ENCODE data around the gene PPP1R3F. TPM values are rescaled to one million over a fixed set of nuclear protein-coding genes. Genes with fewer than 3 reads are reported as not detected.

Gene PPP1R3F
- total RNA-seq, 1 donor from 2014 or later, result 1.8 TPM

DNA sequence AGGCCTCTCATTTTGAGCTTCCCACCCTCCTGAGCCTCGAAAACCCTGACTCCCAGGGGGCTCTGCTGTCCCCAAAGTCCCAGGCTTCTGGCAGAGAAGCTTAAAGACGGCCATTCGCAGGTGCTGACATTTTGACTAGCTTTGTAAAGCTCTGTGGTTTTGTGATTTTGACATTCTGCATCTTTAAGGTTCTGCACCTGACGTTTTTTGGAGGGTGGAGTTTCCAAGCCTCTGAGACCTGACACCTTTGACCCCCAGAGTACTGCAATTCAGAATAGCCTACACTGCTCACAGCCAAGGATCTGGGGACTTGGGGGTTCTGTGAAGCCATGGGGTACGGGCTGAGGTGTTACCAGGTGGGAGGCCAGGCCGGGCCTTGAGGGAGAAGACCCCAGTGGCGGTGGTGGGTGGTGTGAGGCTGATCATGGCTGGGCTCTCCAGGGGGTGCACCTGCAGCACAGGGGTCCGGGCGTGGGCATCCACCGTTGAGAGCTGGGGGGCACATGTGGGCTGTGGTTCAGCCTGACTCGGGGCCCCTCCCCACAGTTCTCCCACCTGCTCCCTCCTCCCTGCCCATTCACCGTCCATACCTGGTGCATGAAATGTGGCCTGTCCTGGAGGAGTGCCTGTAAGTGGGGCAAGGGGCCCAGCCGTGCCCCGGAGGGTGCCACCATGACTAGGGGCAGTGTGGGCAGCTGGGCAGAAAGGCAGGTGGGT, 12.4 kb upstream of the PPP1R3F start:
- FAIRE-seq (no peak), DNase-seq (ENCODE audit: low read depth) (no peak)
- Histone ChIP-seq H3K36me3 (ENCODE audit: control insufficient read depth, insufficient read depth, low read length) (no peaks in the 10 kb centered on the region), H3K27me3 (ENCODE audit: control insufficient read depth, insufficient read depth, low read length) (no peaks in the 10 kb centered on the region), H3K4me3 (ENCODE audit: low read depth, low read length) (no peak overlapping the region)
- TF ChIP-seq, protein P1, sequence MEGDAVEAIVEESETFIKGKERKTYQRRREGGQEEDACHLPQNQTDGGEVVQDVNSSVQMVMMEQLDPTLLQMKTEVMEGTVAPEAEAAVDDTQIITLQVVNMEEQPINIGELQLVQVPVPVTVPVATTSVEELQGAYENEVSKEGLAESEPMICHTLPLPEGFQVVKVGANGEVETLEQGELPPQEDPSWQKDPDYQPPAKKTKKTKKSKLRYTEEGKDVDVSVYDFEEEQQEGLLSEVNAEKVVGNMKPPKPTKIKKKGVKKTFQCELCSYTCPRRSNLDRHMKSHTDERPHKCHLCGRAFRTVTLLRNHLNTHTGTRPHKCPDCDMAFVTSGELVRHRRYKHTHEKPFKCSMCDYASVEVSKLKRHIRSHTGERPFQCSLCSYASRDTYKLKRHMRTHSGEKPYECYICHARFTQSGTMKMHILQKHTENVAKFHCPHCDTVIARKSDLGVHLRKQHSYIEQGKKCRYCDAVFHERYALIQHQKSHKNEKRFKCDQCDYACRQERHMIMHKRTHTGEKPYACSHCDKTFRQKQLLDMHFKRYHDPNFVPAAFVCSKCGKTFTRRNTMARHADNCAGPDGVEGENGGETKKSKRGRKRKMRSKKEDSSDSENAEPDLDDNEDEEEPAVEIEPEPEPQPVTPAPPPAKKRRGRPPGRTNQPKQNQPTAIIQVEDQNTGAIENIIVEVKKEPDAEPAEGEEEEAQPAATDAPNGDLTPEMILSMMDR (IDR thresholded peaks at IDR 0.05; ENCODE audit: insufficient read depth, low read length, severe bottlenecking), result no peak

DNA sequence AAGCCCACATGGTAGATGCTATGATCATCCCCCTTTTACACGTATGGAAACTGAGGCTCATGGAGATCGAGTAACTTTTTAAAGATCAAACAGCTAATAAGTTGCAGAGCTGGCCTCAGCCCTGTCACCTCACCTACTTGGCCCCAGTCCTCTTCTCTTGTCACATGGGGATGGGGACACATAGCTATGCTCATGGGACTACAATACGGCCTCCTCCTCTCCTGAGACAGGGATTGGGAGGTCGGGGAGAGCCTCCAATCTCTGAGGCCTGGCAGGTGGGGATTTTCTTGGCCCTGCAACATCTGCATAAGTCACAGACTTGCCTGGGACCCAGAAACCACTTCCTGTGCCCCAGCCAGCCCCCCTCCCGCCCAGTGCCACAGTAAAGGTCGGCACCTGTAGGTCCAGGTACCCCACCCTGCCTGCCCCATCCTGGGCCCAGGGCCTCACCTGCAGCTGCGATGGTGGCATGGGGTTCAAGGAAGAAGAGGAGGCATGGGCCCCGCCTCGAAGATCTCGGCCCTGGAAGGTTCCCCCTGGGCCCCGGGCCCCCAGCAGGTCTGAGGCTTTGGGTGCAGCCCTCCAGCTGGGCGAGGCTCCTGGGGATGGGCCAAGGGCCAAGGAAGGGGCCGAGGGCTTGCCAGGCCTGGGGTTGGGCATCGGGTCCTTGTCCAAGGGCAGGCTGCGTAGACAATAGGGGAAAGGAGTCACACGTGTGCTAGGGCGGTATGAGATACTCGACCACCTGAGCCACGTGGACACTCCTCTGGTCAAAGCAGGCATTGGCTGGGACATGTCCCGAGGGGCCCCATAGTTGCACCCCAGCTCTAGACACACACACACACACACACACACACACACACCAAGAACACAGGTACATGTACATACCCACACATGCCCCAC, 11.5 kb upstream of the PPP1R3F start:
- Histone ChIP-seq H3K36me3 (ENCODE audit: control insufficient read depth, insufficient read depth, low read length) (no peaks in the 10 kb centered on the region), H3K4me3 (ENCODE audit: low read depth, low read length) (no peak overlapping the region), H3K27me3 (ENCODE audit: control insufficient read depth, insufficient read depth, low read length) (no peaks in the 10 kb centered on the region)
- TF ChIP-seq, protein P1 (IDR thresholded peaks at IDR 0.05; ENCODE audit: insufficient read depth, low read length, severe bottlenecking), result no peak
- FAIRE-seq (no peak), DNase-seq (ENCODE audit: low read depth) (no peak)

DNA sequence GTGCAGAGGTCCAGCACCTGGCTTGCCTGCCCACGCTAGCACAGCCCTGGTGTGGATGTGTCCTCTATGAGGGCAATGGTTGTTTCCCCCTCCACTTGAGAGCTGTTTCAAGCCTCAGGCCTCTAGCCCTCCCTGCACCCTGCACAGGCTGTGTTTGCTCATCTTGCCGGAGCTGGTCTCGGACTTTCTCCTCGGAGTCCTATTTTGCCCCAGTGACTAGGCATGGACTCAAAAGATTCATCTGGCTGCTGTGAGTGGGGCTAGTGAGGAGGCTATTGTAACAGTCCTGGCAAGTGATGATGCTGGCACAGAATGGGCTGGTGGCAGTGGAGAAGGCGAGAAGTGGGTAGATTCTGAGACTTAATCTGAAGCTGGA, 10.9 kb upstream of the PPP1R3F start:
- no peak for FAIRE-seq
- no peak for DNase-seq (ENCODE audit: low read depth)
- no peaks in the 10 kb centered on the region for H3K36me3 ChIP-seq (ENCODE audit: control insufficient read depth, insufficient read depth, low read length)
- TF ChIP-seq, protein P1 (IDR thresholded peaks at IDR 0.05; ENCODE audit: insufficient read depth, low read length, severe bottlenecking), result no peak
- H3K27me3 ChIP-seq (ENCODE audit: control insufficient read depth, insufficient read depth, low read length), result no peaks in the 10 kb centered on the region
- H3K4me3 ChIP-seq (ENCODE audit: low read depth, low read length), result no peak overlapping the region

GRCh38 chrX:49260221-49260985, 9.2 kb upstream of the PPP1R3F start:
- Histone ChIP-seq H3K4me3 (ENCODE audit: low read depth, low read length) (no peak overlapping the region), H3K36me3 (ENCODE audit: control insufficient read depth, insufficient read depth, low read length) (no peaks in the 10 kb centered on the region), H3K27me3 (ENCODE audit: control insufficient read depth, insufficient read depth, low read length) (no peaks in the 10 kb centered on the region)
- no peak for FAIRE-seq
- TF ChIP-seq, protein P1 (IDR thresholded peaks at IDR 0.05; ENCODE audit: insufficient read depth, low read length, severe bottlenecking), result no peak
- DNase-seq (ENCODE audit: low read depth), result no peak

GRCh38 chrX:49262603-49263002, 7.0 kb upstream of the PPP1R3F start:
- no peaks in the 10 kb centered on the region for H3K36me3 ChIP-seq (ENCODE audit: control insufficient read depth, insufficient read depth, low read length)
- FAIRE-seq (no peak), DNase-seq (ENCODE audit: low read depth) (no peak)
- H3K4me3 ChIP-seq (ENCODE audit: low read depth, low read length), result no peak overlapping the region
- TF ChIP-seq, protein P1 (IDR thresholded peaks at IDR 0.05; ENCODE audit: insufficient read depth, low read length, severe bottlenecking), result no peak
- H3K27me3 ChIP-seq (ENCODE audit: control insufficient read depth, insufficient read depth, low read length), result no peaks in the 10 kb centered on the region
